Measurements from ENCODE around the gene SMURF1.

The SMURF1 gene

GRCh38 chr7:99096124-99096887, 47.6 kb downstream of the SMURF1 start:
- no peak for DNase-seq

DNA sequence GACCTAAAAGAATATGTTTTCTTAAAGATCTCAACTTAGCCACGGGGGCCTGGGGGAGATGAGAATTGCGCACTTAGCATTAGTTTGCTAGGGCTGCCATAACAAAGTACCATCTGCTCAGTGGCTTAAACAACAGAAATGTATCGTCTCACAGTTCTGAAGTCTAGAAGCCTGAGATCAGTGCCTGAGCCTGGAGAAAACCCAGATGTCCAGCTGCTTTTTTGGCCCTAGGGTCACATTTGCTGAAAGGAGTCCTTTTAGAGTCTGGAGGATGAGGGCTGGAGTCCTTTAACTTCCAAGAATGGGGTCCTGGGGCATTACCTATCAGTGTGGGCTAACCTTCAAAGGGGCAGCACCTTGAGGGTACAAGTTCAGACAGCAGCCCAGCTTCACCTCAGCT, 48.2 kb downstream of the SMURF1 start:
- DNase-seq, result no peak

- no peak for DNase-seq
Measured at GRCh38 chr7:99094401-99094800, 49.5 kb downstream of the SMURF1 start.

- DNase-seq, result peak; percentile 37 to 61
Measured at GRCh38 chr7:99092064-99092720, 51.7 kb downstream of the SMURF1 start.

DNA sequence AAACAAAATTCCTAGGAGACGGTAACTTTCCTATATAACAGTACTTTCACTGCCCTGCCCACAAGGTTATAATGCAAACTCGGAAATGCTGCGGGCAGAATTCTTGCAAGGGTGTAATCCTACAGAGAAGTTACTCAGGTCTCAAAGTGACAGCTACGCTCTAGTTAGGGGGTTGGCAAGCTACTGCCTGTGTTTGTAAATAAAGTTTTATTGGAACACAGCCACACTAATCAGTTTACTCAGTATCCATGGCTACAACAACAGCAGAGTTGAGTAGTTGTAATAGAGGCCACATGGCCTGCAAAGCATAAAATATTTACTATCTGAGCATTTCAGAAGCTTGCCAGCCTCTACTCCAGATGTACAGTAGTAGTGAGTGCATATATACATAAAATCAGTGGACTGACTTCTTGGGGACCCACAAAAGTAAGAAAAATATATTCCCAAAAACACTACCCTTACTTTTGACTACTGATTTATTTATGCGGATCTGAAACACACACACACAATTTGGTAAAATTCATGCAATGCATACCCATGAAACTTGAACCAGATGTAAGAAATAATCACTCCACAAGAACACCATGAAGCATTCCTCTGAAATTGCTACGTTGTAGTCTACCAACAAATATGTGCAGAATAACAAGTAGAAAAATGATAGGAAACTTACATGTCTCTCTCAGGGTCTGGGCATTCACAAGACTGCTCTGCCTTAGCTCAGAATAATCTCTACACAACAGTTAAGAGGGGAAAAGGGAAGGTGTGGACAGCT, 53.0 kb downstream of the SMURF1 start:
- peak; percentile 11 to 47 for DNase-seq

DNA sequence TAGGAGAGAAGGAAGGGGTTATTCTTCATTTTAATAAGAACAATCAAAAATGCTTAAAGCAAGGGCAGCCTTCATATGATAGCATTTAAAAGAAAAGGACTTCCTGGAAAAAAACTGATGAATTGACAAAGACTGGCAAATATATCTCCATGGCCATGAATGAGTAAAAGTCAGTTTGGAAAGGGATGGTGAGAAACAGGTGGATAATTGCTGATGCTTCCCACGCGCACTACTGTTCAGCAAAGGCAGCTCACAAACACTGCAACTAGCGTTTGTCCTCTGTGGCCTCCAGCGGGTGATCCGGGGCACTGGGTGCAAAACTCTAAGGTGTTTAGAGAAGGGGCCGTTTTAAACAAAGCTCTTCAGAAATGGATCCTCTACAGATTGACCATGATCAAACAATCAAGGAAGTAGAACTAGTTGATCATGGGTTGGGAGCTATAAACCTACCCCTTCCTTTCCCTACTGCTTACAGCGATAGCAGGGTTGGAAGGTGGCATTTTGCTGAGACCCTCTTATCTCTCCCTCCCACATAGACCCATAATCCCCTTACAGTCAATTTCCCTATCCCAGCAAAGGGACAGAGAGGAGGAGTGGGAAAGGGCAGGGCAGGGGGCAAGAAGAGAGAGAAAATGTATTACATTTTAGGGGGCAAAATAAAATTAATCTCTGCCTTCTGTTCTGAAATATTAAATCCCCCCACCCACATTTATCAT, 53.8 kb downstream of the SMURF1 start:
- DNase-seq, result no peak

GRCh38 chr7:99086944-99087343, 57.0 kb downstream of the SMURF1 start:
- DNase-seq, result no peak

- no peak for DNase-seq
Measured at GRCh38 chr7:99086532-99086931, 57.4 kb downstream of the SMURF1 start.

GRCh38 chr7:99083733-99084132, 60.2 kb downstream of the SMURF1 start:
- DNase-seq, result no peak

GRCh38 chr7:99083068-99083651, 60.7 kb downstream of the SMURF1 start:
- no peak for DNase-seq

DNA sequence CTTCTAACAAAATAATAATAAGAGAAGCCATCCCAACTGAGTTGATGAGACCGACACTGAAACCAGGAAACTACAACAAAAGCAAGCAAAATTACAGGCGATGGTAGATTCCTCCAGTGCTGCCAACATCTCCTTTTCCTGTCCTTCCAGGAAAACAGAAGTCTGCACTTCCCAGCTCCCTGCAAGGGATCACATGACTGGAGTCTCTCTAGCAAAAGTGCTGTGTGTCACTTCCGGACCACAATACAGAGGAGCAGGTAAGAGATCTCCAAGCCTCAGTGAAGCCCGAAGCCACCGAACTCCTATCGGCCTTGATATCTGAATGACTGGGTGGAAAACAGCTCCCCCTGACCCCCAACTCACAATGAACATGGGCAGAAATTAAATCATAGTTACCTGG, 63.2 kb downstream of the SMURF1 start:
- DNase-seq, result no peak

DNA sequence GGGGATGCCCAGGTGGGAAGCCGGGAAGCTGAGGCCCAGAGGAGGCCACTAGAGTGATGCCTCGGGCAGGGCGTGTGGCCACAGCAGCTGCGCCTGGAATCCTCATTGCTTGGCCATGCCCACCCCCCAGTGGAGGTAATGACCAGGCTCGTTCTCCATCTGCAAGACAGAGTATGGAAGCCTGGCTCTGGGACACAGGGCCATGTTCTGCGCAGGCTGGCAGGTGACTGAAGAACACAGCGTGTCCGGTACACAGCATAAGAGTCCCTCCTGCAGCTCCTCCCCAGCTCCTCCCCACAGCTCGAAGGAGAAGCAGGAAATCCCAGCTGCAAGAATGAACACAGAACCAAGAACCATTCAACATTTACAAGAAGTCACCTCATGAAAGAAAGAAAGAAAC, 64.8 kb downstream of the SMURF1 start:
- no peak for DNase-seq

- DNase-seq, result no peak
Measured at GRCh38 chr7:99078416-99078815, 65.5 kb downstream of the SMURF1 start.

- no peak for DNase-seq
Measured at GRCh38 chr7:99076615-99077014, 67.3 kb downstream of the SMURF1 start.

GRCh38 chr7:99073839-99074446, 70.0 kb downstream of the SMURF1 start:
- no peak for DNase-seq

DNA sequence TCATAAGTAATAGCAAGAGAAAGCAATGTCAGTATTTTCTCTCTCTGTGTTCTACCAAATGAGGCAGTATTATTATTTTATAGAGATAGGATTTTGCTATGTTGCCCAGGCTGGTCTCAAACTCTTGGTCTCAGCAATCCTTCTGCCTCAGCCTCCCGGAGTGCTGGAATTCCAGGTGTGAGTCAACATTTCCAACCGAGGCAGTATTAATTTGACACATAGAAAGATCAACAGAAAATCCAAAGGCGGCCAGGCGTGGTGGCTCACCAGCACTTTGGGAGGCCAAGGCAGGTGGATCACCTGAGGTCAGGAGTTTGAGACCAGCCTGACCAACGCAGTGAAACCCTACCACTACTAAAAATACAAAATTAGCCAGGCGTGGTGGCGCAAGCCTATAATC, 71.8 kb downstream of the SMURF1 start:
- no peak for DNase-seq

DNA sequence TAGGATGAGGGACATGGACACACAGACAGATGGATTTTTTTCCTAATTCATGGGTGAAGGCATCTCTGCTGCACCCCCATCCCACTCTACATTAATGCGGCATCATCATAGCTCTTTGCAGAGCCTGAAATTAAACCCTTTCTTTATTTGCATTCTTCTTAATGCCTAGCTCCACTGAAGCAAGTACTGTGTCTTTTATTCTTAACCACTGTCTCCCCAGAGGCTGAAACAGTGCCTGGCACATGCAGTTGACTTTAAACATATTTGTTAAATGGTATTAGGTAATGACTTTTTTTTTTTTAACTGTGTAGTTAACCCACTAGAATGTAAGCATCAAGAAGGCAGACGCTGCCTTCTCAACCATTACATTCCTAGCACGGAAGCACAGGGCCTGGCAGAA, 73.5 kb downstream of the SMURF1 start:
- DNase-seq, result no peak

GRCh38 chr7:99061001-99061776, 82.7 kb downstream of the SMURF1 start:
- no peak for DNase-seq

GRCh38 chr7:99054781-99055180, 89.1 kb downstream of the SMURF1 start:
- no peak for DNase-seq

- DNase-seq, result no peak
Measured at GRCh38 chr7:99050971-99051370, 92.9 kb downstream of the SMURF1 start.

- no peak for DNase-seq
Measured at GRCh38 chr7:99047526-99048077, 96.3 kb downstream of the SMURF1 start.

Measured in NCI-H2081 (cell line).